GM23338 (cell line): ENCODE results near the gene CCDC127. TPM values are rescaled to one million over a fixed set of nuclear protein-coding genes. Genes with fewer than 3 reads are reported as not detected.

ENCODE experiments used
- ATAC-seq: fragments of 200-7000 bp; cut with Tn5 transposase; 3 replicates; pipeline ENCODE4 v1.9.1; 2020
- DNase-seq: peaks from one replicate; pipeline ENCODE4 v3.0.0-alpha.2; 2015; ENCODE audit warnings: low spot score
- H2AFZ ChIP-seq: fragments of 200-600 bp; sonication (generic); 2 replicates; pipeline ENCODE4 v1.8.0; 2016; ENCODE audit warnings: antibody characterized with exemption, mild to moderate bottlenecking, moderate library complexity
- H3F3A ChIP-seq: fragments of 200-600 bp; sonication (generic); replicated peaks from 2 replicates; pipeline ENCODE4 v1.8.0; 2017; ENCODE audit warnings: antibody characterized with exemption, mixed run types, low read depth
- H3K27ac ChIP-seq: fragments of 200-600 bp; sonication (generic); 2 replicates; pipeline ENCODE4 v1.6.1; 2016; ENCODE audit warnings: low read depth
- H3K27me3 ChIP-seq: fragments of 200-600 bp; sonication (generic); 2 replicates; pipeline ENCODE4 v1.8.0; 2016; ENCODE audit warnings: mild to moderate bottlenecking, mixed run types, moderate library complexity; ENCODE audit not compliant: insufficient read depth
- H3K36me3 ChIP-seq: fragments of 200-600 bp; sonication (generic); 2 replicates; pipeline ENCODE4 v1.8.0; 2016; ENCODE audit warnings: mild to moderate bottlenecking; ENCODE audit not compliant: insufficient read depth
- H3K4me1 ChIP-seq: fragments of 200-600 bp; sonication (generic); 2 replicates; pipeline ENCODE4 v1.8.0; 2016; ENCODE audit warnings: mild to moderate bottlenecking, moderate library complexity; ENCODE audit not compliant: insufficient read depth
- H3K4me2 ChIP-seq: fragments of 200-600 bp; sonication (generic); 2 replicates; pipeline ENCODE4 v1.7.1; 2017; ENCODE audit warnings: mixed run types
- H3K4me3 ChIP-seq: fragments of 200-600 bp; sonication (generic); 2 replicates; pipeline ENCODE4 v1.6.1; 2016; ENCODE audit warnings: mixed run types
- H3K79me2 ChIP-seq: fragments of 200-600 bp; sonication (generic); replicated peaks from 2 replicates; pipeline ENCODE4 v1.8.0; 2017; ENCODE audit warnings: mild to moderate bottlenecking; ENCODE audit not compliant: insufficient read depth
- H3K9me2 ChIP-seq: fragments of 200-600 bp; sonication (generic); 2 replicates; pipeline ENCODE4 v1.8.0; 2017; ENCODE audit not compliant: insufficient read depth
- H4K20me1 ChIP-seq: fragments of 200-600 bp; sonication (generic); replicated peaks from 2 replicates; pipeline ENCODE4 v1.8.0; 2017; ENCODE audit warnings: mild to moderate bottlenecking; ENCODE audit not compliant: insufficient read depth
- H3K27ac Mint-ChIP-seq: 2 replicates; pipeline ENCODE4 v1.8.0; 2020; ENCODE audit warnings: inconsistent platforms, mild to moderate bottlenecking, moderate library complexity, mixed read lengths
- H3K27me3 Mint-ChIP-seq: 3 replicates; pipeline ENCODE4 v1.8.0; 2022; ENCODE audit warnings: low read depth, mild to moderate bottlenecking, moderate library complexity, mixed read lengths, inconsistent platforms; ENCODE audit not compliant: insufficient read depth, poor library complexity
- H3K36me3 Mint-ChIP-seq: 3 replicates; pipeline ENCODE4 v1.8.0; 2021; ENCODE audit warnings: low read depth, mild to moderate bottlenecking, inconsistent platforms, moderate library complexity, mixed read lengths
- H3K4me1 Mint-ChIP-seq: 3 replicates; pipeline ENCODE4 v1.8.0; 2020; ENCODE audit warnings: mild to moderate bottlenecking, inconsistent platforms, mixed read lengths
- H3K4me3 Mint-ChIP-seq: 3 replicates; pipeline ENCODE4 v1.8.0; 2021; ENCODE audit warnings: moderate library complexity, mild to moderate bottlenecking, inconsistent platforms, mixed read lengths
- H3K9me3 Mint-ChIP-seq: 3 replicates; pipeline ENCODE4 v1.8.0; 2020; ENCODE audit warnings: moderate library complexity, mild to moderate bottlenecking, inconsistent platforms, mixed read lengths
- CREB1 ChIP-seq: fragments of 250-450 bp; sonication (Bioruptor Pico); IDR thresholded peaks from 2 replicates; pipeline ENCODE4 v1.5.0; 2020; ENCODE audit warnings: low read depth, mild to moderate bottlenecking, moderate library complexity
- CTCF ChIP-seq, 2 experiments: fragments of 200-600 bp in 1 of 2; sonication (generic) in 1 of 2; conservative IDR thresholded peaks; 2 replicates each; pipeline versions ENCODE4 v1.5.1 to v1.6.1; 2016 to 2017; ENCODE audit warnings: antibody characterized with exemption in 2 of 2, low read depth in 2 of 2, mild to moderate bottlenecking in 2 of 2, moderate library complexity in 1 of 2
- EZH2 ChIP-seq: fragments of 200-600 bp; sonication (generic); IDR thresholded peaks from one replicate; pipeline ENCODE4 v1.8.0; 2017; ENCODE audit warnings: antibody characterized with exemption, mild to moderate bottlenecking, low read depth; ENCODE audit not compliant: unreplicated experiment
- EZH2phosphoT487 ChIP-seq: fragments of 200-600 bp; sonication (generic); IDR thresholded peaks from one replicate; pipeline ENCODE4 v1.8.1; 2018; ENCODE audit warnings: antibody characterized with exemption; ENCODE audit not compliant: unreplicated experiment
- JUNB ChIP-seq: IDR thresholded peaks from one replicate; pipeline ENCODE4 v1.6.1; 2016; ENCODE audit warnings: antibody characterized with exemption; ENCODE audit not compliant: unreplicated experiment
- NANOG ChIP-seq: IDR thresholded peaks from 2 replicates; pipeline ENCODE4 v1.6.1; 2016; ENCODE audit warnings: antibody characterized with exemption, borderline replicate concordance
- POLR2AphosphoS5 ChIP-seq: IDR thresholded peaks from 2 replicates; pipeline ENCODE4 v1.6.1; 2016; ENCODE audit warnings: antibody characterized with exemption, low read depth
- REST ChIP-seq: IDR thresholded peaks from one replicate; pipeline ENCODE4 v1.6.1; 2018; ENCODE audit warnings: antibody characterized with exemption; ENCODE audit not compliant: unreplicated experiment
- STAT1 ChIP-seq: IDR thresholded peaks from one replicate; pipeline ENCODE4 v1.6.1; 2016; ENCODE audit warnings: antibody characterized with exemption; ENCODE audit not compliant: unreplicated experiment
- ZNF114 ChIP-seq: fragments of 250-450 bp; sonication (Bioruptor Pico); IDR thresholded peaks from 2 replicates; pipeline ENCODE4 v1.5.0; 2020; ENCODE audit warnings: mild to moderate bottlenecking, moderate library complexity
- ZNF331 ChIP-seq: fragments of 250-450 bp; sonication (Bioruptor Pico); IDR thresholded peaks from 2 replicates; pipeline ENCODE4 v1.5.0; 2020; ENCODE audit warnings: low read depth, mild to moderate bottlenecking, moderate library complexity
- polyA plus RNA-seq: library from polyadenylated mRNA; unstranded; fragments of >200 nt; fragmentation: Nextera tagmentation; extraction: Ambion mirVana; gene quantifications from 2 replicates; pipeline ENCODE4 v1.2.1, GENCODE V29; 2016
- total RNA-seq: library from RNA; depleted of rRNA; stranded (reverse); fragments of >200 nt; shearing (Covaris generic); gene quantifications from 2 replicates; pipeline ENCODE4 v1.2.3, GENCODE V29; 2014
- TF ChIP-seq, protein P1 (sequence below): fragments of 250-450 bp; sonication (Bioruptor Pico); IDR thresholded peaks from 2 replicates; pipeline ENCODE4 v1.5.0; 2020; ENCODE audit warnings: mild to moderate bottlenecking, moderate library complexity
- TF ChIP-seq, protein P2 (sequence below): IDR thresholded peaks from 2 replicates; pipeline ENCODE4 v1.6.1; 2016; ENCODE audit warnings: antibody characterized with exemption

CCDC127 gene
- total and polyA plus RNA-seq, 2 experiments from 2014 or later: 6.0 to 7.2 TPM

- H3K27me3 ChIP-seq: no peaks in the 10 kb centered on the region
- H4K20me1 ChIP-seq: peaks cover 9% of the 10 kb centered on the region
- TF ChIP-seq CREB1 (CRISPR knock-in tag): no peak
- TF ChIP-seq ZNF331 (CRISPR knock-in tag): no peak
- TF ChIP-seq STAT1: no peak
- no peak for TF ChIP-seq EZH2phosphoT487
- no peak for TF ChIP-seq EZH2
- TF ChIP-seq, protein P1, sequence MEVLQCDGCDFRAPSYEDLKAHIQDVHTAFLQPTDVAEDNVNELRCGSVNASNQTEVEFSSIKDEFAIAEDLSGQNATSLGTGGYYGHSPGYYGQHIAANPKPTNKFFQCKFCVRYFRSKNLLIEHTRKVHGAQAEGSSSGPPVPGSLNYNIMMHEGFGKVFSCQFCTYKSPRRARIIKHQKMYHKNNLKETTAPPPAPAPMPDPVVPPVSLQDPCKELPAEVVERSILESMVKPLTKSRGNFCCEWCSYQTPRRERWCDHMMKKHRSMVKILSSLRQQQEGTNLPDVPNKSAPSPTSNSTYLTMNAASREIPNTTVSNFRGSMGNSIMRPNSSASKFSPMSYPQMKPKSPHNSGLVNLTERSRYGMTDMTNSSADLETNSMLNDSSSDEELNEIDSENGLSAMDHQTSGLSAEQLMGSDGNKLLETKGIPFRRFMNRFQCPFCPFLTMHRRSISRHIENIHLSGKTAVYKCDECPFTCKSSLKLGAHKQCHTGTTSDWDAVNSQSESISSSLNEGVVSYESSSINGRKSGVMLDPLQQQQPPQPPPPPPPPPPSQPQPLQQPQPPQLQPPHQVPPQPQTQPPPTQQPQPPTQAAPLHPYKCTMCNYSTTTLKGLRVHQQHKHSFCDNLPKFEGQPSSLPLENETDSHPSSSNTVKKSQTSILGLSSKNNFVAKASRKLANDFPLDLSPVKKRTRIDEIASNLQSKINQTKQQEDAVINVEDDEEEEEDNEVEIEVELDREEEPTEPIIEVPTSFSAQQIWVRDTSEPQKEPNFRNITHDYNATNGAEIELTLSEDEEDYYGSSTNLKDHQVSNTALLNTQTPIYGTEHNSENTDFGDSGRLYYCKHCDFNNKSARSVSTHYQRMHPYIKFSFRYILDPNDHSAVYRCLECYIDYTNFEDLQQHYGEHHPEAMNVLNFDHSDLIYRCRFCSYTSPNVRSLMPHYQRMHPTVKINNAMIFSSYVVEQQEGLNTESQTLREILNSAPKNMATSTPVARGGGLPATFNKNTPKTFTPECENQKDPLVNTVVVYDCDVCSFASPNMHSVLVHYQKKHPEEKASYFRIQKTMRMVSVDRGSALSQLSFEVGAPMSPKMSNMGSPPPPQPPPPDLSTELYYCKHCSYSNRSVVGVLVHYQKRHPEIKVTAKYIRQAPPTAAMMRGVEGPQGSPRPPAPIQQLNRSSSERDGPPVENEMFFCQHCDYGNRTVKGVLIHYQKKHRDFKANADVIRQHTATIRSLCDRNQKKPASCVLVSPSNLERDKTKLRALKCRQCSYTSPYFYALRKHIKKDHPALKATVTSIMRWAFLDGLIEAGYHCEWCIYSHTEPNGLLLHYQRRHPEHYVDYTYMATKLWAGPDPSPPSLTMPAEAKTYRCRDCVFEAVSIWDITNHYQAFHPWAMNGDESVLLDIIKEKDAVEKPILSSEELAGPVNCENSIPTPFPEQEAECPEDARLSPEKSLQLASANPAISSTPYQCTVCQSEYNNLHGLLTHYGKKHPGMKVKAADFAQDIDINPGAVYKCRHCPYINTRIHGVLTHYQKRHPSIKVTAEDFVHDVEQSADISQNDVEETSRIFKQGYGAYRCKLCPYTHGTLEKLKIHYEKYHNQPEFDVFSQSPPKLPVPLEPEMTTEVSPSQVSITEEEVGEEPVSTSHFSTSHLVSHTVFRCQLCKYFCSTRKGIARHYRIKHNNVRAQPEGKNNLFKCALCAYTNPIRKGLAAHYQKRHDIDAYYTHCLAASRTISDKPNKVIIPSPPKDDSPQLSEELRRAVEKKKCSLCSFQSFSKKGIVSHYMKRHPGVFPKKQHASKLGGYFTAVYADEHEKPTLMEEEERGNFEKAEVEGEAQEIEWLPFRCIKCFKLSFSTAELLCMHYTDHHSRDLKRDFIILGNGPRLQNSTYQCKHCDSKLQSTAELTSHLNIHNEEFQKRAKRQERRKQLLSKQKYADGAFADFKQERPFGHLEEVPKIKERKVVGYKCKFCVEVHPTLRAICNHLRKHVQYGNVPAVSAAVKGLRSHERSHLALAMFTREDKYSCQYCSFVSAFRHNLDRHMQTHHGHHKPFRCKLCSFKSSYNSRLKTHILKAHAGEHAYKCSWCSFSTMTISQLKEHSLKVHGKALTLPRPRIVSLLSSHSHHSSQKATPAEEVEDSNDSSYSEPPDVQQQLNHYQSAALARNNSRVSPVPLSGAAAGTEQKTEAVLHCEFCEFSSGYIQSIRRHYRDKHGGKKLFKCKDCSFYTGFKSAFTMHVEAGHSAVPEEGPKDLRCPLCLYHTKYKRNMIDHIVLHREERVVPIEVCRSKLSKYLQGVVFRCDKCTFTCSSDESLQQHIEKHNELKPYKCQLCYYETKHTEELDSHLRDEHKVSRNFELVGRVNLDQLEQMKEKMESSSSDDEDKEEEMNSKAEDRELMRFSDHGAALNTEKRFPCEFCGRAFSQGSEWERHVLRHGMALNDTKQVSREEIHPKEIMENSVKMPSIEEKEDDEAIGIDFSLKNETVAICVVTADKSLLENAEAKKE (CRISPR knock-in tag): no peak
- no peak for TF ChIP-seq ZNF114 (CRISPR knock-in tag)
- no peak for TF ChIP-seq POLR2AphosphoS5
- TF ChIP-seq CTCF (conservative IDR thresholded peaks at IDR 0.05; ENCODE audit: low read depth in 2 of 2): no peak
- no peak for TF ChIP-seq REST
- TF ChIP-seq, protein P2, sequence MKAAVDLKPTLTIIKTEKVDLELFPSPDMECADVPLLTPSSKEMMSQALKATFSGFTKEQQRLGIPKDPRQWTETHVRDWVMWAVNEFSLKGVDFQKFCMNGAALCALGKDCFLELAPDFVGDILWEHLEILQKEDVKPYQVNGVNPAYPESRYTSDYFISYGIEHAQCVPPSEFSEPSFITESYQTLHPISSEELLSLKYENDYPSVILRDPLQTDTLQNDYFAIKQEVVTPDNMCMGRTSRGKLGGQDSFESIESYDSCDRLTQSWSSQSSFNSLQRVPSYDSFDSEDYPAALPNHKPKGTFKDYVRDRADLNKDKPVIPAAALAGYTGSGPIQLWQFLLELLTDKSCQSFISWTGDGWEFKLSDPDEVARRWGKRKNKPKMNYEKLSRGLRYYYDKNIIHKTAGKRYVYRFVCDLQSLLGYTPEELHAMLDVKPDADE: no peak
- no peak for TF ChIP-seq JUNB
- TF ChIP-seq NANOG: no peak
- no peak overlapping the region for H3K4me2 ChIP-seq
- Mint-ChIP-seq H3K9me3 (peaks cover 13% of the 10 kb centered on the region), H3K4me3 (no peak overlapping the region), H3K27me3 (peaks cover 6% of the 10 kb centered on the region), H3K36me3 (peaks cover 79% of the 10 kb centered on the region), H3K27ac (no peak overlapping the region), H3K4me1 (peaks cover 7% of the 10 kb centered on the region)
- H3K36me3 ChIP-seq: peaks cover 36% of the 10 kb centered on the region; the same call in 1 of the 2 replicates
- no peaks in the 10 kb centered on the region for H3K79me2 ChIP-seq
- no peak overlapping the region for H3K4me3 ChIP-seq
- H3K27ac ChIP-seq: no peak overlapping the region
- no peaks in the 10 kb centered on the region for H3F3A ChIP-seq
- H2AFZ ChIP-seq: no peak overlapping the region
- H3K9me2 ChIP-seq: no peaks in the 10 kb centered on the region
- no peaks in the 10 kb centered on the region for H3K4me1 ChIP-seq
- DNase-seq: no peak
- ATAC-seq: no peak
Measured at GRCh38 chr5:152077-152476, 65.9 kb downstream of the CCDC127 start.
